ENCODE results near the gene CELSR2. TPM values are rescaled to one million over a fixed set of nuclear protein-coding genes. Genes with fewer than 3 reads are reported as not detected.

CELSR2 gene
- total RNA-seq, 1 donor from 2014 or later = 1.4 TPM

GRCh38 chr1:109307274-109308021, 58.1 kb downstream of the CELSR2 start:
- DNase-seq = no peak

- DNase-seq = no peak
Observed at GRCh38 chr1:109309347-109309746, 60.0 kb downstream of the CELSR2 start.

- DNase-seq = no peak
Observed at GRCh38 chr1:109312246-109312645, 62.9 kb downstream of the CELSR2 start.

- no peak for DNase-seq
Observed at GRCh38 chr1:109312978-109313775, 63.8 kb downstream of the CELSR2 start.

- DNase-seq = no peak
Observed at GRCh38 chr1:109314795-109315194, 65.5 kb downstream of the CELSR2 start.

- no peak for DNase-seq
Observed at GRCh38 chr1:109315288-109315687, 65.9 kb downstream of the CELSR2 start.

- no peak for DNase-seq
Observed at GRCh38 chr1:109316506-109316905, 67.2 kb downstream of the CELSR2 start.

GRCh38 chr1:109319114-109319513, 69.8 kb downstream of the CELSR2 start:
- DNase-seq = no peak

GRCh38 chr1:109322974-109323373, 73.6 kb downstream of the CELSR2 start:
- no peak for DNase-seq

Other genes starting within 250 kb of the CELSR2 start
- 21.6 and 22.2 TPM in 2 replicates for gene WDR47, start 207.4 kb upstream of the CELSR2 start, total RNA-seq
- gene TAF13, start 173.5 kb upstream of the CELSR2 start, total RNA-seq = 94.8 and 99.2 TPM in 2 replicates
- 20.3 and 23.9 TPM in 2 replicates for gene TMEM167B, start 158.8 kb upstream of the CELSR2 start, total RNA-seq
- under 0.01 and 0.37 TPM in 2 replicates for gene ELAPOR1, start 135.4 kb upstream of the CELSR2 start, total RNA-seq
- gene SARS1, start 35.6 kb upstream of the CELSR2 start, total RNA-seq = 178 and 206 TPM in 2 replicates
- gene PSRC1, start 33.6 kb downstream of the CELSR2 start, total RNA-seq = 1.0 and 8.4 TPM in 2 replicates
- gene MYBPHL, start 57.5 kb downstream of the CELSR2 start, total RNA-seq = not detected in 2 replicates
- gene SORT1, start 148.4 kb downstream of the CELSR2 start, total RNA-seq = 16.7 and 17.4 TPM in 2 replicates
- 45.3 and 55.1 TPM in 2 replicates for gene PSMA5, start 176.9 kb downstream of the CELSR2 start, total RNA-seq
- under 0.01 TPM in 1 of 2 replicates, not detected in the other for gene SYPL2, start 217.0 kb downstream of the CELSR2 start, total RNA-seq
- 1.3 and 1.5 TPM in 2 replicates for gene ATXN7L2, start 234.4 kb downstream of the CELSR2 start, total RNA-seq
- gene CYB561D1, start 244.6 kb downstream of the CELSR2 start, total RNA-seq = 6.5 and 7.5 TPM in 2 replicates

Measured in dermis blood vessel endothelial cell (primary cell).